ENCODE data around the gene POU5F1.

The POU5F1 gene

GRCh38 chr6:31144970-31145340 lies 25.5 kb downstream of the POU5F1 start:
- no peak for TF ChIP-seq CTCF (IDR thresholded peaks at IDR 0.05; ENCODE audit: extremely low read depth, insufficient read depth, missing control alignments)
- in situ Hi-C loops (cut with MboI; ENCODE audit: low pct_unique_long_range_greater_than_20kb, low sequenced_read_pairs, unreplicated experiment) = no loop called here
- no peak for DNase-seq (ENCODE audit: low spot score)

DNA sequence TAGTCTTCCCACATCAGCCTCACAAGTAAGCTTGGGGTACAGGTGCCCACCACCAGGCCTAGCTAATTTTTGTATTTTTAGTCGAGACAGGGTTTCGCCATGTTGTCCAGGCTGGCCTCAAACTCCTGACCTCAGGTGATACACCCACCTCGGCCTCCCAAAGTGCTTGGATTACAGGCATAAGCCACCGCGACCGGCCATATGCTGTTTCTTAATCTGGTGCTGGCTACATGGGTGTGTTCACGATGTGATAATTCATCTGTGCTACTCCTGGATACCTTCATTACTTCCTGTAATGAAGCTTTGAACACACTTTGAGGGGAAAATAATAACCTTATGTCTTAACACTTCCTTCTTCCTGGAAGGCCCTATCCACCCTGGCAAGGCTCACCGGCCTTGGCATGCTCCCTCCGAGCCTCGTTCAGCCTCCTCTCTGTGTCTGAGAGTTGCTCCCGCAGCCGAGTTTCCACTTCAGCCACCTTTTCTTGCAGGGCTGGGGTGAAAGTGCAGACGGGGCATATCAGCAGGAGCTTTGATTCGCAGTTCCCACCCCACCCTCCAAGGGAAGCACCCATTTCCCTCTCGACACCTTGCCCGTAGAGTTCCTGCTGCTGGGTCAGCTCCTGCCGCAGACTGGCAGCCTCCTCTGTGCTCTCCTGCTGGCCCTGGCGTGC lies 26.0 kb downstream of the POU5F1 start:
- DNase-seq (ENCODE audit: low spot score) = no peak
- in situ Hi-C loops (cut with MboI; ENCODE audit: low pct_unique_long_range_greater_than_20kb, low sequenced_read_pairs, unreplicated experiment) = no loop called here
- TF ChIP-seq CTCF (IDR thresholded peaks at IDR 0.05; ENCODE audit: extremely low read depth, insufficient read depth, missing control alignments) = no peak

GRCh38 chr6:31143148-31143547 lies 27.3 kb downstream of the POU5F1 start:
- DNase-seq (ENCODE audit: low spot score) = no peak
- no peak for TF ChIP-seq CTCF (IDR thresholded peaks at IDR 0.05; ENCODE audit: extremely low read depth, insufficient read depth, missing control alignments)
- in situ Hi-C loops (cut with MboI; ENCODE audit: low pct_unique_long_range_greater_than_20kb, low sequenced_read_pairs, unreplicated experiment) = no loop called here

- TF ChIP-seq CTCF (IDR thresholded peaks at IDR 0.05; ENCODE audit: extremely low read depth, insufficient read depth, missing control alignments) = no peak
- DNase-seq (ENCODE audit: low spot score) = no peak
- in situ Hi-C loops (cut with MboI; ENCODE audit: low pct_unique_long_range_greater_than_20kb, low sequenced_read_pairs, unreplicated experiment) = no loop called here
These were observed 28.1 kb downstream of the POU5F1 start for GRCh38 chr6:31142361-31142761.

GRCh38 chr6:31140643-31141042 lies 29.8 kb downstream of the POU5F1 start:
- TF ChIP-seq CTCF (IDR thresholded peaks at IDR 0.05; ENCODE audit: extremely low read depth, insufficient read depth, missing control alignments) = no peak
- in situ Hi-C loops (cut with MboI; ENCODE audit: low pct_unique_long_range_greater_than_20kb, low sequenced_read_pairs, unreplicated experiment) = no loop called here
- no peak for DNase-seq (ENCODE audit: low spot score)

DNA sequence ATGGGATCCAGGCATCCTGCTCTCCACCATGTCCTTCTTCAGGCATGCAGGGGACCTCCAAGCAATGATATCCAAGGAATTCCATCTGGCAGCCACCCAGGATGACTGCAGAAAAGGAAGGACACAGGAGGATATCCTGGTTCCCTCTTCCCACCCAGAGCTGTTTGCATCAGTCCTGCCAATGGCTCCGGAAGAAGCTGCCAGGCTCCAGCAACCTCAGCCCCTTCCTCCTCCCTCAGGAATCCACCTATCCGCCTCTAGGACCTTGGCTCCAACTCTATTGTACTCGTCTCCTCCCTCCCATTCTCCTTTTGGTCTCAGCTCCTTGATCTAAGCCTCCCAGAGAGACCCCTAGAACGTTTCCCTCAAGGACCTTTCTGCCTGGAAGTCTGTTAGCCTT lies 30.9 kb downstream of the POU5F1 start:
- TF ChIP-seq CTCF (IDR thresholded peaks at IDR 0.05; ENCODE audit: extremely low read depth, insufficient read depth, missing control alignments) = no peak
- DNase-seq (ENCODE audit: low spot score) = no peak
- in situ Hi-C loops (cut with MboI; ENCODE audit: low pct_unique_long_range_greater_than_20kb, low sequenced_read_pairs, unreplicated experiment) = loop anchor here (5.0 to 10.0 kb wide), 2 partner anchors 53 to 225 kb away; no protein-coding TSS in a partner anchor

Data from GM13977 (cell line).